HG03196 (cell line): ENCODE measurements around the gene DNAJB12.
"Not testable (repeated sequence)": the region's sequence is repeated elsewhere in the genome, so short reads cannot be mapped to it uniquely, and the experiment has no call there.

Experiments
- ATAC-seq: cut with Tn5 transposase; IDR thresholded peaks from one replicate; pipeline ENCODE4 v1.9.1; 2021; ENCODE audit not compliant: unreplicated experiment

The DNAJB12 gene

DNA sequence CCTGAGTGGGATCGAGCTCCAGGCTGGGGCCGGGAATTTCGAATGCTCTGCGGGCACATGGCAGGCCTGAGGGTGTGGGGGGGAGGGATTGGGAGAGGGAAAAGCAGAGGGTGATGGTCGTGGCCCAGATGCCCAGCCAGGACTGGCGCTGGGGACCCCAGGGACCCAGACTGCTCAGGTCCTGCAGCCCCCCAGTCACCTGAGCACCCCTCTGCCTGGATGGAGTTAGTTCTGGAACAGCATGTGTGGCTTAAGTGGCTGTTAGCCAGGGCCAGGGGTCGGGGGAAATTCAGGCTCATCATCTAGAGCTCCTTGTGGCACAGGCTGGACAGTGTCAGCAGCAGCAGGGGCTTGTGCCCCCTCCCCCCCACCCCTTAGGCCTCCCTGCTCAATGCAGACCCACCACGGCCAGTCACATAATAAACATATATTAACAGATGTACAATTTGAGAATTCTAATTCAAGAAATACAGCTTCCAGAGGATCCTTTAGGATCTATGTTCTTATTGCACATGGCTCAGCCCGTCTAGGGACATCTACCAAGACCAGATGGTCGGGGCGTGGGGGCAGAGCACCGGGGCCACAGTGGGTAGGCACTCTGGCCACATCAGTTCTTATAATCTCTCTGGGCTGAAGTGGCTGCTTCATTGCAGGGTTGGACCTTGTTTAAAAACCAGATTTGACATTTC lies 22.2 kb downstream of the DNAJB12 start:
- ATAC-seq, result no peak

DNA sequence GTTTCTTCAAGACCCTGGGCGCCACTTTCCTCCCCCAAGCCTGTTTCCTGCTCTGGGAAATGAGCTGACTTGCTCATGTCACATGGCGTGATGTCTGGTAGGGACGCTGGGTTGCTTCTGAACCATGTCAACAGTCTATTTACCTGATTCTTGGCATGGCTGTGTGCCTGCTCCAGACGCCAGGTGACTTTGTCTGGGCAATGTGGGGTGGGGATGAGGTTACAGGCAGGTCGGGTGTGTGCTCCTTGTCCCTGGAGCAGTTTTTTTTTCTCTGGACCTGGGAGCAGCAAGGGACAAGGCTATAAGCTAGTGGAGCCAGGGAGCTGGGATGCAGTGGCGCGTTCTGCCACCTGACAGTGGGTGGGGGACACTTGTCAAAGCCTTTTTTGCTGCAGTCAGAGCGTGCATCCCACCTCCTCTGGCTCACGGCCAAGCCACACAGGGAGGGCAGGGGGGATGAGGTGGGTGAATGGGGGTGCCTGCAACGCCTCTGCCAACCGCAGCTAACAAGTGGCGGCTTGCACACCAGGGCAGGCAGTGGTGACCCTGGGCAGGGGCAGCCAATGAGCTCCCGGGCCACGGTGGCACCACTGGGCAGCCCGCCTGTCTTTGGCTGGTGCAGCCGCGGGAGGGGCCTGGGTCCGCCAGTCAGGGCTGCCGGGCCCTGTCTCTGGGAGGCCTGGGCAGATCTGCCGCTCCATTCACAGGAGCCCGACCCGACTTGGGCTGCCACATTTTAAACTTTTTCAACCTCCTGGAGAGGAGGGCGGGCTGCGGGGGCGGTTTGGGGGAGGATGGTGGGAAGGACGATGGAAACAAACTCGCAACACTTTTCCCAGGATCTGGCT lies 22.9 kb downstream of the DNAJB12 start:
- ATAC-seq, result peak; percentile 36

DNA sequence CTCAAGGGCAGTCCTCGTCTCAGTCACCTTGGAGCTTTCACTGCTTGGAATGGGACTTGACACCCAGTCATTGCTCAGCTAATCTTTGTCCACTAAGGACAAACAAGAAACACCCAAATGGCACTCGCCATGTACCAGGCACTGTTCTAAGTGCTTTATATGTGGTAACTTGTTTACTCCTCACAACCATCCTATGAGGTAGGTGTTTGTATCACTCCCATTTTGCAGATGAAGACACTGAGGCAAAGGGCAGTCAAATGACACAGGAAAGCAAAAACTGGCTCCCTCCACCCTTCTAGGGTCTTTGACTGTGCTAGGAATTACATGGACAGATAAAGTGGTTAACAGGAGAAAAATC lies 24.7 kb downstream of the DNAJB12 start:
- ATAC-seq, result no peak

GRCh38 chr10:72329290-72330068 lies 25.2 kb downstream of the DNAJB12 start:
- no peak for ATAC-seq

- ATAC-seq, result no peak
Observed at GRCh38 chr10:72328829-72329204, 25.9 kb downstream of the DNAJB12 start.

DNA sequence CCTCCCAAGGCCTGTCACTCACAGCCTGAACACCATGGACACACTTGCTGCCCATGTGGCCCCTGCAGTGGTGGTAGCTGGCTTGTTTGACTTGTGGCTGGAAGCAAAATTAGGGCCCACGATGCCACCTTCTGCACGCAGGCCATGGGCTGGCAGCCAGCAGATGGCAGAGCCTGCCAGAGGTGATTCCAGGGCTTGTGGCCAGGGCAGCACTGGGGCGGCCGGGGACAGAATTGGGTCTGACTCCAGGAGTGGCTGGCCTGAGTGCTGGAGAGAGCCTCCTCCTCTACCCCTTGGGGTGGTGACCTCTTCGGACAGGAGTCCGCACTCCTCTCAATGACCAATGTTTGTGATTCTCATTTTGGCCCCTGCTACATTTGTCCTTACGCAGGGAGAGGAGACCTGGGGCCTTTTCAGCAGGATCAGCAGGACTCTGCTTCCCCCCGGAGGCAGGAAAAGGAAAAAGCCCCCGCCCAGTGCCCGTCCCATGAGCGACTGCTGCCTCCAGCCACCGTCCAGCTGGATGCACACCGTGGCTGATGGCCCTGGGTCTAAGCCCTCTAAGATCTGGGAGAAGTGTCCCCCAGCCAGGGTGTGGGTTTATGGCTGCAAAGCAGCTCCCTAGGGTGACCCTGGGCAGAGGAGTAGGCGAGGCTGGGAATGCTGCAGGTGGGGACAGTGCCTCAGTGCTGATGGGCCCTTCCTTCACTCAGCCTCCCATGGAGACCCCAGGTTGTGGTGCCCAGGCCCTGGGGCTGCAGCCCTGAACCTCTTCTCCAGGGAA lies 26.5 kb downstream of the DNAJB12 start:
- no peak for ATAC-seq

GRCh38 chr10:72326665-72327603 lies 27.8 kb downstream of the DNAJB12 start:
- not testable (repeated sequence) for ATAC-seq

DNA sequence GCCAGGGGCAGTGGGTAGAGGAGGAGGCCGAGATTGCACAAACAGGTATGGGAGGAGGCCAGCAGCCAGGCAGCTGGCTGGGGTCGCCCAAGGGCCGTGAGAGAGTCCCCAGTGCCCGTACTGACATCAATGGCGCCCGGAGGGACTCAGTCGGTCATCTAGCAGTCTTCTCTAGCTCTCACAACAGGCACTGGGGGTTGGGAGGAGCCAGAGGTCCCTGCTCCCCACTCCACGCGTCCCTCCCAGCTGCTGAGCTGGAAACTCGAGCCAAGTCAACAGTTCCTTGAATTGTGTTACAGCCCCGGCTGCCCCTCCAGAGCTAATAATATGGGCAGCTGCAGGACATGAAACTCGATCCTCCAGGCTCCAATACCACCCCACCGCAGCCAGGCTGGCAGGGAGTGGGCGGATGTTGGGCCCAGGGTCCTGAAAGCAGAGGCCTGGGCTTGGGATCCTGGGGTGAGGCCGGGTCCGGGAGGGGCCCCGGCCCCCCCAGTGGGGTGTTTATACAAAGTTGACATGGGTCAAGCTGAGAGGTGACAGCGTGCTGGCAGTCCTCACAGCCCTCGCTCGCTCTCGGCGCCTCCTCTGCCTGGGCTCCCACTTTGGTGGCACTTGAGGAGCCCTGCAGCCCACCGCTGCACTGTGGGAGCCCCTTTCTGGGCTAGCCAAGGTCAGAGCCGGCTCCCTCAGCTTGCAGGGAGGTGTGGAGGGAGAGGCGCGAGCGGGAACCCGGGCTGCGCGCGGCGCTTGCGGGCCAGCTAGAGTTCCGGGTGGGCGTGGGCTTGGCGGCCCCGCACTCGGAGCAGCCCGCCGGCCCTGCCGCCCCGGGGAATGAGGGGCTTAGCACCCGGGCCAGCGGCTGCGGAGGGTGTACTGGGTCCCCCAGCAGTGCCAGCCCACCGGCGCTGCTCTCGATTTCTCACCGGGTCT lies 29.2 kb downstream of the DNAJB12 start:
- not testable (repeated sequence) for ATAC-seq

DNA sequence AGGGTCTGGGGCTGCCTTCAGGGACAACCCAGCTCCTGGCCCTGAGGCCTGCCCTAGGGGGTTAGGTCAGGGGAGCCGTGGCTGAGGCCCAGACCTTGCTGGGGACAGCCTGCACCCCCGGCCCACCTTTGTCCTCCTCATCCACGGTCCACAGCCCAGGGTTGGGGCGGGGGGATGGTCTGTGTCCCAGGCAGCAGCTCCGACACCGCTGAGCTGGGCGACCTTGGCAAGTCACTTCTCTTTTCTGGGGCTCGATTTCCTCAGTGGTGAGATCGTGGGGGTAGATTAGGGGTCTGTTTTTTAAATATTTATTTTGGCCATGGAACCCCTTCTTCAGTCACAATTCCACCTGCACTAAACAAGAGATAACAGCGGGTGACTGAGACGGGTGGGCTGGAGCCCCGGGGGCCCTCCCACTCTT lies 30.9 kb downstream of the DNAJB12 start:
- ATAC-seq, result no peak

DNA sequence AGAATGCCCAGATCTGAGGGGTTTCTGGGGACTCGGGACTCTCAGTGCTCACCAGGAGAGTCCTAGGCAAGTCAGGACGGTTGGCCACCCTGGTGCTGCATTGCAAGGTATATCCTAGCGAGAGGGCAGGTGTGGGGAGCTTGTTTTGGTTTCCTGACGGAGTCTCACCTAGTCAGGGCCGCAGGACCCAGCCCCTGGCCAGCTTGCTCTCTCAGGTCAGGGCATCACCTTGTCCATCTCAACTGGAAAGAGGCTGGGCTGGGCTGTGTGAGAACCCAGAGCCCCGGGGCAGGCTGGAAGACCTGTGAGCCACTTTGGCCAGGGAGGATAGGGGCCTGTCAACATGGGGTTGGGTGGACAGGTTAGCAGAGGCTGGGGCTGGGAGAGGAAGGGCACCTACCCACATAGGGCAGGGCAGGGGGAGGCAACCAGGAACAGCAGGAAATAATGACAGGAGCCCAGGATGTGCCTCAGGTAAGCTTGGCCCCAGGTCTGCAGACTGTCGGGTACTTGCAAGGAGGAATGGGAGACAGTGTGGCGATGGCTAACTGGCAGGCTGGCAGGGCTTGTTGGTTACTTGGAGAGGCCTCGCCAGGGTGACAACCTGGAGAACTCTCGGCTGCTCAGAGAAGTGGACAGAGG lies 31.5 kb downstream of the DNAJB12 start:
- ATAC-seq, result no peak

- no peak for ATAC-seq
Observed at GRCh38 chr10:72322280-72323058, 32.2 kb downstream of the DNAJB12 start.

GRCh38 chr10:72322030-72322279 lies 32.8 kb downstream of the DNAJB12 start:
- no peak for ATAC-seq

DNA sequence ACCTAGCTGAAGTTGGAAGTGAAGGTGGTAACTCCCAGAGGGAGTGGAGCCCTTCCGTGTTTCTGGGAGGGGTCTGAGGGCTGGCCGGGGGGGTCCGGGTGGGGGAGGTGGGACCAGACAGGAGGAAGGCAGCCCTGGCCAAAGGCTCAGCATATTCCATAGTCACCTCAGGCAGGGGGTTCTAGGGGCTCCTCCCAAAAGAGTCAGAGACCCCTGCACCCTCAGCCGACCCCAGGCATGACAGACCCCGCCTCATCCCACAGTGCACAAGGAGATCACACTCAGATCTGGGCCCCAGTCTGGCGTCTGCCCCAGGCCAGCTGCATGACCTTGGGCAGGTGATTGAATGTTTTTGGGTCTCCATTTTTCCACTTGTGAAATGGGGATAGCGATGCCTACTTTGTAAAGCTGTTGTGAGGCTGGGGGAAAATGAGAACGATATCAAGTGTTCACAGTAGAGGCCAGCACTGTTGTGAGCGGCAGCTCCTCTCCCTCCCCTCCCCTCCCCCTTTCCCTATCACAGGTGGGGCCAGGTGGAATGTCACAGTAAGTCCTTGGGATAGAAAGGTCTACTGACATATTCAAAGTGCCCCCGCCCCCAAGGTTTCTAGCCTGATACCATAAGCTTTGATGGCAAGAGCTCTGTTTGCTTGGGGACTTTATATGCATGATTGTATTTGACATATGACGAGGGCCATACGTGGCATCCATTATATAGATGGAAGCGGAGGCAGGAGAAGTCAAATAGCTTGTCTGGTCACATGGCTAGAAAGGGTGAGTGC lies 33.3 kb downstream of the DNAJB12 start:
- no peak for ATAC-seq

DNA sequence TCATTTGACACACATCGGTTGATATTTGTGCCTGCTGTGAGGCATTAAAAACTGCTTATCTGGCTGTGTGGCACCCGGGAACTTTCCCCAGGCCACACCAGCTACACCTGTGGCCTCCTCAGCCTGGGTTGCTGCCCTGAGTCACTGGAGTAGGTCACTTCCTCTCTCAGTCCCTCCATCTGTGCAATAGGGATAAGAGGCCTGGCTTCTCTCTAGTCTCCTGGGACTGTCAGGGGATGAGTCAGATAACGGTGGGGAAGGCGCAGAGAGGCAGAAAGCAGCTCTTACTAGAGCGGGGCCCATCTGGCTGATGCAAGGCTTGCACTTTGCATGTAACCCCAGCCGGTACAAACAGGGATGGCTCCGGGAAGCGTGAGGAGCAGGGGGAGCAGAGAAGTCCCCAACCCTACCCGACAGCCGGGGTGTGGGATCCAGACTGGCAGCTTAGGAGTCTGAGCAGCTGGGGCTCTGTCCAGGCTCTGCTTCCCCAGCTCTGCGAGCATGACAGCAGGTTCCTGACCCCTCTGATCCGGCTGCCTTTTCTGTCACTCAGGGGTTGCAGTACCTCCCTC lies 34.0 kb downstream of the DNAJB12 start:
- ATAC-seq, result peak; percentile 72

DNA sequence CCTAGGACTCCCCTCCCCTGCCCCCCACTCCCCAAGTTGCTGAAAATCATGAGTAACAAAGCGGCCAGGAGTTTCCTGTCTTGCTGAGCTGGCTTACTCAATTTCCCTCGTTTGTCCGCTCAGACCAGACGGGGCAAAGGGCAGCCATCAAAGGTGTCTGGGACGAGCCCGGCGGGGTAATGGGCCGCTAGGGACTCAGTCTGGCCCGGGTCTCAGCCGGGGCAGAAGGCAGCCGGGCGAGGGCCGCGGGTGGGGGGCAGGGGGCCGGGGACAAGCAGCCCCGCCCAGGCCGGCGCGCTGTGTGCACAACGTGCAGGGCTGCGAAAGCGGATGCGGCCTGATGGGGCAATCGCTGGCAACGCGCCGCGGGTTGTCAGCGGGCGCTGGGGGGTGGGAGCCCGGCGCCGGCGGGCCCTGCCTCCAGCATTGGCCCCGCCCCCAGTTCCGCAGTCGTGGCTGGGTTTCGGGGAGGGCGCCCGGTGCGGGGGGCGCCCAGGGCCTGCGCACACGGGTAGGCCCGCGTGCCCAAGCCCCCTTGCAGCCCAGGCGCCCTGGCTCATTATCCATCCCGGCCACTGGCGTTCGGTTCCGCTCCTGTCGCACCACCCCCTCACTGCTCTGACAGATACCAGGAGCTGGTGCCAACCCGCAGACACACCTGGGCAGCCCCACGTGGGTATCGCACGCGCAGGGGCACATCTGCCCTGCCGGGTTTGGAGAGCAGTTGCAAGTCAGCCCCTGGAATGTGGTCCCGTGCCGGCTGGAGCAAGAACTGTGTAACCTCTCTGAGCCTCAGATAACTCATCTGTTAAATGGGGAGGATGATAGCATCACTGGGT lies 35.1 kb downstream of the DNAJB12 start:
- peak; percentile 55 for ATAC-seq
